K562 (cell line): Measurements from ENCODE around the gene DENND1A. TPM values are rescaled to one million over a fixed set of nuclear protein-coding genes. Genes with fewer than 3 reads are reported as not detected.

Experiments
- ATAC-seq: fragments of 200-7000 bp; cut with Tn5 transposase; 3 replicates; pipeline ENCODE4 v1.9.1; 2020; ENCODE audit warnings: moderate library complexity
- BruUV-seq: library from RNA; stranded (reverse); fragments of 400-500 nt; replicated peaks from 2 replicates; lab custom pipeline; 2021; lab: Mats Ljungman, UMichigan
- CTCF ChIA-PET: fragments of 300-600 bp; formaldehyde crosslinking; extraction: SDS; loops from one replicate; lab custom pipeline; 2021; ENCODE audit warnings: low intra/inter-chr PET ratio; lab: Yijun Ruan, JAX
- POLR2A ChIA-PET: fragments of 300-600, 350-650 bp; sonication (Branson Sonifier 250); formaldehyde crosslinking; extraction: SDS; loops from one replicate; lab custom pipeline; 2021; ENCODE audit warnings: antibody characterized with exemption, inconsistent platforms; lab: Yijun Ruan, JAX
- DNase-seq, 4 experiments: peaks; one replicate each; pipeline versions ENCODE4 v3.0.0 to v3.0.0-alpha.2; 2011 to 2018; ENCODE audit warnings: low spot score in 3 of 4, mixed read lengths in 3 of 4; ENCODE audit errors: extremely low read depth in 1 of 4
- FAIRE-seq: peaks from 2 replicates; lab custom pipeline; 2011; peaks lifted over from hg19 to GRCh38; lab: Jason Lieb, UNC
- H2AFZ ChIP-seq: 2 replicates; pipeline ENCODE4 v1.6.0; 2011; ENCODE audit warnings: low read depth, low read length, control low read depth, inconsistent platforms
- H3K27ac ChIP-seq: fragments of 200-600 bp; 3 replicates; pipeline ENCODE4 v1.8.0; 2011; ENCODE audit warnings: low read depth, mild to moderate bottlenecking, control low read depth, inconsistent platforms, low read length, moderate library complexity, mixed read lengths; ENCODE audit errors: extremely low read depth
- H3K27me3 ChIP-seq, 2 experiments: fragments of 300-600 bp in 1 of 2; 2 replicates in 1 of 2; 3 replicates in 1 of 2; pipeline versions ENCODE4 v1.6.0 to v1.8.0; 2011; ENCODE audit warnings: inconsistent platforms in 2 of 2, low read length in 2 of 2, mild to moderate bottlenecking in 1 of 2, mixed read lengths in 1 of 2, moderate library complexity in 1 of 2; ENCODE audit not compliant: control insufficient read depth in 2 of 2, insufficient read depth in 2 of 2
- H3K36me3 ChIP-seq: fragments of 300-600 bp; 3 replicates; pipeline ENCODE4 v1.8.0; 2011; ENCODE audit warnings: mild to moderate bottlenecking, low read length, inconsistent platforms; ENCODE audit not compliant: control insufficient read depth, insufficient read depth
- H3K4me1 ChIP-seq, 2 experiments: fragments of 200-600 bp in 1 of 2; replicated peaks in 1 of 2; 2 replicates in 1 of 2; 3 replicates in 1 of 2; pipeline versions ENCODE4 v1.5.1 to v1.8.0; 2011; ENCODE audit warnings: inconsistent platforms in 2 of 2, low read length in 2 of 2, mild to moderate bottlenecking in 1 of 2, mixed read lengths in 1 of 2, moderate library complexity in 1 of 2; ENCODE audit not compliant: control insufficient read depth in 2 of 2, insufficient read depth in 2 of 2
- H3K4me2 ChIP-seq: 2 replicates; pipeline ENCODE4 v1.6.1; 2011; ENCODE audit warnings: low read length, control low read depth, inconsistent platforms, mixed read lengths; ENCODE audit not compliant: insufficient read depth
- H3K4me3 ChIP-seq: fragments of 200-600 bp; sonication (generic), shearing (Covaris generic); 2 replicates; pipeline ENCODE4 v1.5.1; 2016; ENCODE audit warnings: control low read depth, inconsistent platforms
- H3K79me2 ChIP-seq: fragments of 200-600 bp; 3 replicates; pipeline ENCODE4 v1.8.0; 2011; ENCODE audit warnings: low read length, inconsistent platforms; ENCODE audit not compliant: control insufficient read depth, insufficient read depth
- H3K9ac ChIP-seq, 2 experiments: 2 replicates each; pipeline versions ENCODE4 v1.6.0 to v1.6.1; 2011; ENCODE audit warnings: low read depth in 2 of 2, low read length in 2 of 2, control low read depth in 1 of 2, inconsistent platforms in 1 of 2, mild to moderate bottlenecking in 1 of 2, mixed read lengths in 1 of 2; ENCODE audit not compliant: insufficient read depth in 1 of 2
- H3K9me1 ChIP-seq: one replicate; pipeline ENCODE4 v1.6.0; 2011; ENCODE audit warnings: inconsistent platforms, mild to moderate bottlenecking, low read length, moderate library complexity; ENCODE audit not compliant: control insufficient read depth, insufficient read depth
- H3K9me3 ChIP-seq: replicated peaks from 2 replicates; pipeline ENCODE4 v1.5.1; 2011; ENCODE audit warnings: low read depth, low read length, inconsistent platforms; ENCODE audit not compliant: control insufficient read depth, insufficient read depth
- H4K20me1 ChIP-seq: replicated peaks from 2 replicates; pipeline ENCODE4 v1.6.1; 2011; ENCODE audit warnings: low read length, inconsistent platforms, mixed read lengths; ENCODE audit not compliant: control insufficient read depth, insufficient read depth
- ERF ChIP-seq: fragments of 450-650 bp; formaldehyde crosslinking; IDR thresholded peaks from 2 replicates; pipeline ENCODE4 v1.4.0; 2020; ENCODE audit warnings: mild to moderate bottlenecking, mixed read lengths
- ZNF146 ChIP-seq: IDR thresholded peaks from one replicate; pipeline ENCODE4 v1.6.1; 2018; ENCODE audit warnings: missing compliant biosample characterization; ENCODE audit not compliant: unreplicated experiment
- WGBS: fragments of 100-300 bp; shearing (Covaris generic); methylation state at CpG from one replicate; pipeline ENCODE4 v1.1.6; 2016; ENCODE audit warnings: low coverage, mixed read lengths; ENCODE audit not compliant: insufficient coverage; ENCODE audit errors: missing lambda C conversion rate; 5-methylcytosine and 5-hydroxymethylcytosine counted together
- in situ Hi-C: fragments of 300-500 bp; cut with MboI; formaldehyde crosslinking; loops from 4 replicates; pipeline ENCODE4 v1.15.0; 2018; ENCODE audit warnings: inconsistent platforms, mixed read lengths
- intact Hi-C: fragments of 100-400 bp; cut with micrococcal nuclease; formaldehyde crosslinking; loops from 2 replicates; pipeline ENCODE4 v1.14.2; 2022
- polyA plus RNA-seq, 8 experiments: library from polyadenylated mRNA; depleted of rRNA in 4 of 8; stranded (reverse) in 5 of 8; unstranded in 3 of 8; fragments of >200 nt; fragmentation: Nextera tagmentation in 2 of 8; fragmentation: Illumina TruSeq in 1 of 8; extraction: Ambion mirVana in 2 of 8; extraction: Trizol in 1 of 8; gene quantifications; 2 replicates each; pipeline versions ENCODE4 v1.2.1 to v1.2.3, GENCODE V29; 2011 to 2014; ENCODE audit warnings: inconsistent platforms in 1 of 8, missing spikeins in 1 of 8
- total RNA-seq, 7 experiments: library from RNA; depleted of rRNA in 6 of 7; stranded (reverse); fragments of >200 nt in 6 of 7; fragmentation: Illumina TruSeq in 2 of 7; extraction: Trizol in 2 of 7; gene quantifications; 2 replicates each; pipeline versions ENCODE4 v1.2.1 to v1.2.3, GENCODE V29; 2011 to 2021; ENCODE audit warnings: low replicate concordance in 1 of 7
- TF ChIP-seq, protein P1 (sequence below): sonication (generic); formaldehyde crosslinking; IDR thresholded peaks from 2 replicates; pipeline ENCODE4 v1.8.0; 2022; ENCODE audit warnings: mild to moderate bottlenecking, missing genetic modification reagents

Gene DENND1A
- total and polyA plus RNA-seq, 9 of the 15 experiments (the other 6 are each of a cell fraction or from before 2014, with no cell fraction given), result 7.6 to 29.5 (median 15.7) TPM

DNA sequence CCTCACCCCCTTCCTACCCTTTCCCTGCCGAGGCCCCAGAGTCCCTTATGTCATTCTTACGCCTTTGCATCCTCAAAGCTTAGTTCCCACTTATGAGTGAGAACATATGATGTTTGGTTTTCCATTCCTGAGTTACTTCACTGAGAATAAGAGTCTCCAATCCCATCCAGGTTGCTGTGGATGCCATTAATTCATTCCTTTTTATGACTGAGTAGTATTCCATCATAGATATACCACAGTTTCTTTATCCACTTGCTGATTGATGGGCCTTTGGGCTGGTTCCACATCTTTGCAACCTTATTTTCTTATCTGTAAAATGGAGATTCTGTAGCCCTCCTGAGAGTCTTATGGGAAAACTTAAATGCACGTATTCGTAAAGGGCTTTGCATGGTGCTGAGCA is 537.1 kb downstream of the DENND1A start:
- Histone ChIP-seq H3K9ac (no peak overlapping the region), H3K27me3 (no peaks in the 10 kb centered on the region), H4K20me1 (no peaks in the 10 kb centered on the region; the same call in 1 of the 2 replicates), H2AFZ (no peak overlapping the region), H3K27ac (no peak overlapping the region), H3K4me3 (no peak overlapping the region), H3K4me1 (peaks cover 12 to 39% of the 10 kb centered on the region in 2 experiments; a peak in 4 of 5 replicates), H3K36me3 (no peaks in the 10 kb centered on the region), H3K9me3 (peaks cover 2% of the 10 kb centered on the region; the same call in 1 of the 2 replicates), H3K79me2 (no peaks in the 10 kb centered on the region), H3K9me1 (no peaks in the 10 kb centered on the region), H3K4me2 (no peak overlapping the region)
- ChIA-PET CTCF (interaction anchor here (0.6 kb wide), 1 partner anchor 341 kb away, joined by 3 read pairs; no protein-coding TSS in a partner anchor), POLR2A (interaction anchor here (0.7 kb wide), 1 partner anchor 317 kb away, joined by 4 read pairs; no protein-coding TSS in a partner anchor)
- DNase-seq (no peak), ATAC-seq (no peak), FAIRE-seq (no peak)
- TF ChIP-seq ZNF146 (CRISPR knock-in tag), result peak; percentile 27
- no peak for TF ChIP-seq ERF (CRISPR knock-in tag)
- TF ChIP-seq, protein P1, sequence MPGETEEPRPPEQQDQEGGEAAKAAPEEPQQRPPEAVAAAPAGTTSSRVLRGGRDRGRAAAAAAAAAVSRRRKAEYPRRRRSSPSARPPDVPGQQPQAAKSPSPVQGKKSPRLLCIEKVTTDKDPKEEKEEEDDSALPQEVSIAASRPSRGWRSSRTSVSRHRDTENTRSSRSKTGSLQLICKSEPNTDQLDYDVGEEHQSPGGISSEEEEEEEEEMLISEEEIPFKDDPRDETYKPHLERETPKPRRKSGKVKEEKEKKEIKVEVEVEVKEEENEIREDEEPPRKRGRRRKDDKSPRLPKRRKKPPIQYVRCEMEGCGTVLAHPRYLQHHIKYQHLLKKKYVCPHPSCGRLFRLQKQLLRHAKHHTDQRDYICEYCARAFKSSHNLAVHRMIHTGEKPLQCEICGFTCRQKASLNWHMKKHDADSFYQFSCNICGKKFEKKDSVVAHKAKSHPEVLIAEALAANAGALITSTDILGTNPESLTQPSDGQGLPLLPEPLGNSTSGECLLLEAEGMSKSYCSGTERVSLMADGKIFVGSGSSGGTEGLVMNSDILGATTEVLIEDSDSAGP, result no peak
- in situ Hi-C loops, result no loop called here
- no TSS peak for BruUV-seq
- intact Hi-C loops, result no loop called here
- WGBS, result 86% methylated on average over 4 of the region's 4 CpGs
